NT2/D1 (cell line): ENCODE data around the gene TGFBRAP1.

Experiments used
- DNase-seq: peaks from one replicate; pipeline ENCODE4 v3.0.0-alpha.2; 2011; ENCODE audit warnings: low read depth, low spot score
- H3K27me3 ChIP-seq: 2 replicates; pipeline ENCODE4 v1.6.0; 2011; ENCODE audit warnings: mild to moderate bottlenecking; ENCODE audit not compliant: insufficient read length, insufficient read depth
- H3K36me3 ChIP-seq: 2 replicates; pipeline ENCODE4 v1.6.1; 2011; ENCODE audit warnings: mild to moderate bottlenecking, low read length, mixed read lengths; ENCODE audit not compliant: insufficient read depth, insufficient read length
- H3K4me1 ChIP-seq: 2 replicates; pipeline ENCODE4 v1.5.1; 2011; ENCODE audit not compliant: insufficient read depth, insufficient read length
- H3K4me3 ChIP-seq: 2 replicates; pipeline ENCODE4 v1.5.1; 2011; ENCODE audit warnings: low read depth; ENCODE audit not compliant: insufficient read length
- H3K9ac ChIP-seq: 2 replicates; pipeline ENCODE4 v1.6.0; 2011; ENCODE audit warnings: low read depth; ENCODE audit not compliant: insufficient read length
- H3K9me3 ChIP-seq: 2 replicates; pipeline ENCODE4 v1.5.1; 2011; ENCODE audit warnings: mild to moderate bottlenecking, low read length; ENCODE audit not compliant: insufficient read depth
- SUZ12 ChIP-seq: IDR thresholded peaks from 2 replicates; pipeline ENCODE4 v1.6.1; 2011; ENCODE audit not compliant: insufficient read length, insufficient read depth; ENCODE audit errors: extremely low read depth
- YY1 ChIP-seq: IDR thresholded peaks from 2 replicates; pipeline ENCODE4 v1.6.1; 2011; ENCODE audit not compliant: insufficient read length, insufficient read depth
- ZNF274 ChIP-seq: IDR thresholded peaks from 2 replicates; pipeline ENCODE4 v1.6.1; 2011; ENCODE audit warnings: mild to moderate bottlenecking, low read depth, low read length

Gene TGFBRAP1

DNA sequence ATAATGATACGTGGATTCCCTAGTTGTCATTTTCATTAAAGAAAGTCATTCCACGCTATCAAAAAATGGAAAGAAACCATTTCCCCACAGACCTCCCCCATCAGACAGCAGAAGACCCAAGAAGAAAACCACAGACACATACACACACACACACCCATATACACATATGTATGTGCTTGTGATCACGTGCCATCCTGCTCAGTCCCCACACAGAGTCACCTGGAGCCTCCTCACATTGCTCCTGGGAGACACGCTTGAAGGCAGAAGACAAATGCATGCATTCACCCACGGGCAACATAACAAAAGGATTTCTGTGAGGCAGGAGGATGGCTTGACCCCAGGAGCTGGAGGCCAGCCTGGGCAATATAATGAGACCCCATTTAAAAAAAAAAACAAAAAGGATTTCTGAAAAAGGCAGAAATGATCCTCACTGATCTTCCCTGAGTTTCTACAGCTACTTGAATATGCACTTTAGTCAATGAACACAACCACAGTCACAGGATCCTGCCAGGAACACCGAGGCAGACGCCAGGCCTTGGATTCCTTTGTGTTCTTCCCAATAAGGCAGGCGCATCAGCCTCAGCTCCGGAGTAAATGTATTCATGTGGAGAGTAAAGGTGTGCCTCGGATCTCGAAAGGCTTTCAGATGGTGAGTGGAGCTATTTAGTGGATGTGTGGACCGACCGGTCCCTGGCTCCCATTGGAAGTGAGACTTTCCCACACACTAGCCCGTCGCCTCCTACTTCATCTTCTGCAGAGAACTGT, 21.0 kb downstream of the TGFBRAP1 start:
- no peak for DNase-seq
- TF ChIP-seq ZNF274 (no peak), SUZ12 (no peak), YY1 (no peak)
- H3K27me3 ChIP-seq: no peaks in the 10 kb centered on the region

DNA sequence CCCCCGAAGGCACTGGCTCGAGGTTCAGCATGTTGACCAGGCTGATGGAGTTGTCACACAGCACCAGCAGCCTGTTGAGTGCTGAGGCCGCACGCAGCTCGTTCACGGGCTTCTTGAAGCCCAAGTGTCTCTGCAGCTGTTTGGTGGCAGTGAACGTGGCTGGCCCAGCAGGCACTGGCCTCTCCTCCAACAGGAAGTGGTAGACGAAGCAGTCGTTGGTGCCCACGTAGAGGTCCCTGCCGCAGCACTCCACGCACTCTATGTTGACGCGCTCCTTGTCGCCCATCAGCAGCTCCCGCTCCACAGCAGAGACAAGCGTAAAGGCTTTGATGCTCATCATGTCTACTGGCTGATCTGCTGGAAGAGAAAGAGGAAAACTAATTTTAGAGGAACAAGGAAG, 21.6 kb downstream of the TGFBRAP1 start:
- no peak overlapping the region for H3K9ac ChIP-seq
- no peak overlapping the region for H3K4me3 ChIP-seq
- DNase-seq: no peak
- H3K9me3 ChIP-seq: no peaks in the 10 kb centered on the region
- H3K4me1 ChIP-seq: peaks cover 6% of the 10 kb centered on the region
- H3K36me3 ChIP-seq: peaks cover 23% of the 10 kb centered on the region
- TF ChIP-seq YY1 (no peak), SUZ12 (no peak), ZNF274 (no peak)
- no peaks in the 10 kb centered on the region for H3K27me3 ChIP-seq

More for the DNA sequence above, 21.0 kb downstream of the TGFBRAP1 start:
- Histone ChIP-seq H3K4me3 (no peak overlapping the region), H3K9ac (no peak overlapping the region), H3K36me3 (peaks cover 23% of the 10 kb centered on the region), H3K4me1 (peaks cover 6% of the 10 kb centered on the region), H3K9me3 (no peaks in the 10 kb centered on the region)

DNA sequence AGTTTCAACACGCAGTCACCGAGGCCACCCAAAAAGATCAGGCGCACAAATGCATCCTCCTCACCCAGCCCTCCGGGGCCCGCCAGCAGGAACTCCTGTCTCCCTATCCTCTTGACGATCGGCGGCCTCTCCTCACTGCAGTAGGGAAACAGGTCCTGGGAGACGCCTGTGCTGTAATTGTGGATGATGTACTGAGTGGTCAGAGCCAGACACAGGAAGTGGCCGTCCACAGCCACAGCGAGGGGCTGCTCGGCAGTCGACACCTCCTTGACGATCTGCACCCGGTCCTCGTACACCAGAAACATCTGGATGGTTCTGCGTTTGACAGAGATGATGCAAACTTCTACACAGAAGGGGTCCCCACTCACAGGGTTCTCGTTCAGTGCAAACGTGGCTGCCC, 22.0 kb downstream of the TGFBRAP1 start:
- Histone ChIP-seq H3K4me1 (peaks cover 6% of the 10 kb centered on the region), H3K9ac (no peak overlapping the region), H3K9me3 (no peaks in the 10 kb centered on the region), H3K27me3 (no peaks in the 10 kb centered on the region), H3K4me3 (no peak overlapping the region), H3K36me3 (peaks cover 23% of the 10 kb centered on the region)
- TF ChIP-seq YY1 (no peak), SUZ12 (no peak), ZNF274 (no peak)
- no peak for DNase-seq

DNA sequence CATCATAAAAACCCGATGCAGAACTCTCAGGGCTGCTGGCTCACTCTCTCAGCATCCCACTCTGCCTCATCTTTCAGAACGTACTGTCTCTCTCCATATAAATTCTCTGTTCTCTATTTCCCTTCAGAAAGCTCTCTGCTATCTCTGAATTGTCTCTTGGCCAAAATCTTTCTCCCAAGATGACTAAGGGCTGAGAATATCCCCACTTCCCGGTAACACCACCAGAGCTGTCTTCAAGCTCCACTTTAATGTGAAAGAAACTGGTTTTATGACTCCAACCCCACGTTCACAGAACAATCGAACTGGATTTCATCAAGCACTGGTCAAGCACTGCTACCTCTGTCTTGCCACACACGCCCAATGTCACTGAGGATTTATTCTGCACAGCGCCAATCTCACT, 22.4 kb downstream of the TGFBRAP1 start:
- no peak for TF ChIP-seq SUZ12
- no peak for TF ChIP-seq ZNF274
- TF ChIP-seq YY1: no peak

DNA sequence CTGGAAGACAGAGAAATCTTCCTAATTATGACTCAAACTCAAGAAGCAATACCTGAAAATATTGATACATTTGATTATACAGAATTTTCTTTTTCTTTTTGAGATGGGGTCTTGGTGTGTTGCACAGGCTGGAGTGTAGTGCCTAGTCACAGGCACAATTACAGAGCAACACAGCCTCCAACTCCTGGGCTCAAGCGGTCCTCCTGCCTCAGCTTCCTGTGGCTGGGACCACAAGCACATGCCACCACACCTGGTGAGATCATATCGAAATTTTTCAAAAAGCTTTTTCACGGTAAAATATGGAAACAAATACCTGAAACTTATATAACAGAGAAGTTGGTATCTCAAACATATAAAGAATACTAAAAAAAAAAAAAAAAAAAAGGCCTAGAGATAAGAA, 27.9 kb downstream of the TGFBRAP1 start:
- H3K36me3 ChIP-seq: peaks cover 19% of the 10 kb centered on the region
- H3K27me3 ChIP-seq: no peaks in the 10 kb centered on the region
- H3K9ac ChIP-seq: no peak overlapping the region
- H3K4me3 ChIP-seq: no peak overlapping the region
- no peak for DNase-seq
- no peaks in the 10 kb centered on the region for H3K4me1 ChIP-seq
- TF ChIP-seq ZNF274 (no peak), SUZ12 (no peak), YY1 (no peak)
- no peaks in the 10 kb centered on the region for H3K9me3 ChIP-seq

More for the DNA sequence above, 22.4 kb downstream of the TGFBRAP1 start:
- Histone ChIP-seq H3K4me3 (no peak overlapping the region), H3K9ac (no peak overlapping the region), H3K27me3 (no peaks in the 10 kb centered on the region), H3K9me3 (no peaks in the 10 kb centered on the region), H3K36me3 (peaks cover 23% of the 10 kb centered on the region), H3K4me1 (peaks cover 6% of the 10 kb centered on the region)
- DNase-seq: no peak

DNA sequence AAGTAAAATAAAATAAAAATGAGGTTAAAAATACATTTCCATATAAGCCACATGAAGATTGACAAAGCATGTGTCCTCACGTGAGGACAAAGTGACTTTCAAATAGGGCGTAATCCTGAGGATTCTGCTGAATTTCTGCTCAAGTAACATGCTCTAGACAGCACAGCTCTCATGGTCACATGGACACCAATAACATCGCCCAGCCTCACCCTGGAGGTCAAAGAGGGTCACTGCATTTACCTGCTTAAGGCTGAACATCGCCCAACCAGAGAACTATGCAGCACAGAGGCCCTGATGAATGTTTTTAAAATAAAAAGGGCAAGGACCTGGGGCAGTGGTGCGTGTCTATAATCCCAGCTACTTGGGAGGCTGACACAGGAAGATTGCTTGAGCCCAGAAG, 30.2 kb downstream of the TGFBRAP1 start:
- Histone ChIP-seq H3K27me3 (no peaks in the 10 kb centered on the region), H3K9me3 (no peaks in the 10 kb centered on the region), H3K9ac (no peak overlapping the region), H3K4me1 (no peaks in the 10 kb centered on the region), H3K4me3 (no peak overlapping the region), H3K36me3 (peaks cover 15% of the 10 kb centered on the region)
- DNase-seq: no peak
- no peak for TF ChIP-seq ZNF274
- TF ChIP-seq YY1: no peak
- TF ChIP-seq SUZ12: no peak

DNA sequence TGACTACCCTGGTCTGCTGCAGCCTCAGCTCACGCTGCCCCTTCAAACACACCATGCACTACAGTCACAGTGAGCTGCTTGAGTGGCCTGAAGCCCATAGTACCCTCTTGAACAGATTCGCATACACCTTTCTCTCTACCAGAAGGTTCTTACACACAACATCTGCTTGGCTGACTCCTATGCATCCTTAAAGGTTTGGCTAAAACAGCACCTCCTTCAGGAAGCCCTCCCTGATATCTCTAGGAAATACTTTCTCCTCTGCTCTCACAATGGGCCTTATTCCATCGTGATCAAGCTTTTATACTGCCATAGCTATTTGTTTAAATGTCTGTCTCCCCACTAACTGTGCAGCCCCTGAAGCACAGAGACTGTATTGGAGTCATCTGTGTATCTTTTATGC, 31.5 kb downstream of the TGFBRAP1 start:
- no peak for DNase-seq
- H3K4me3 ChIP-seq: no peak overlapping the region
- H3K27me3 ChIP-seq: no peaks in the 10 kb centered on the region
- TF ChIP-seq SUZ12: no peak
- no peak for TF ChIP-seq ZNF274
- TF ChIP-seq YY1: no peak
- peaks cover 15% of the 10 kb centered on the region for H3K36me3 ChIP-seq
- no peaks in the 10 kb centered on the region for H3K4me1 ChIP-seq
- no peaks in the 10 kb centered on the region for H3K9me3 ChIP-seq
- H3K9ac ChIP-seq: no peak overlapping the region
